H1 (cell line): Measurements from ENCODE around the gene CNGA2. TPM values are rescaled to one million over a fixed set of nuclear protein-coding genes. Genes with fewer than 3 reads are reported as not detected.

Experiments
- CTCF ChIA-PET: fragments of 300-600 bp; sonication (Branson Sonifier 250); formaldehyde crosslinking; loops from one replicate; lab custom pipeline; 2021; ENCODE audit not compliant: partially characterized antibody; lab: Charles Lee
- POLR2A ChIA-PET: fragments of 300-600 bp; sonication (Branson Sonifier 250); formaldehyde crosslinking; loops from one replicate; lab custom pipeline; 2021; ENCODE audit warnings: inconsistent platforms; ENCODE audit not compliant: partially characterized antibody; lab: Charles Lee
- DNase-seq, 2 experiments: peaks; one replicate each; pipeline versions ENCODE4 v3.0.0 to v3.0.0-alpha.2; 2010 to 2022; ENCODE audit warnings: low spot score in 2 of 2, low read depth in 1 of 2, mixed read lengths in 1 of 2
- FAIRE-seq: peaks from 2 replicates; lab custom pipeline; 2011; peaks lifted over from hg19 to GRCh38; lab: Jason Lieb, UNC
- H2AFZ ChIP-seq: 2 replicates; pipeline ENCODE4 v1.8.1; 2012; ENCODE audit warnings: low read length, inconsistent platforms
- H2AK5ac ChIP-seq: 2 replicates; pipeline ENCODE4 v1.6.1; 2013; ENCODE audit warnings: low read depth, low read length
- H2BK120ac ChIP-seq: replicated peaks from 2 replicates; pipeline ENCODE3; 2013; ENCODE audit warnings: low read depth, low read length, inconsistent platforms
- H2BK12ac ChIP-seq: 2 replicates; pipeline ENCODE4 v1.6.1; 2013; ENCODE audit warnings: low read depth, low read length
- H2BK15ac ChIP-seq: 2 replicates; pipeline ENCODE4 v1.6.1; 2013; ENCODE audit warnings: low read length
- H2BK20ac ChIP-seq: 2 replicates; pipeline ENCODE4 v1.6.1; 2013; ENCODE audit warnings: low read length
- H2BK5ac ChIP-seq: 2 replicates; pipeline ENCODE4 v1.6.1; 2013; ENCODE audit warnings: low read depth, low read length
- H3K14ac ChIP-seq: 2 replicates; pipeline ENCODE4 v1.6.1; 2013; ENCODE audit warnings: inconsistent platforms; ENCODE audit not compliant: insufficient read length
- H3K18ac ChIP-seq: 2 replicates; pipeline ENCODE4 v1.6.1; 2013; ENCODE audit warnings: low read length; ENCODE audit errors: extremely low read depth
- H3K23ac ChIP-seq: 2 replicates; pipeline ENCODE4 v1.6.1; 2013; ENCODE audit warnings: inconsistent platforms; ENCODE audit not compliant: insufficient read length
- H3K23me2 ChIP-seq: 2 replicates; pipeline ENCODE4 v1.6.1; 2013; ENCODE audit warnings: low read depth, low read length
- H3K27ac ChIP-seq: 2 replicates; pipeline ENCODE4 v1.6.1; 2011; ENCODE audit warnings: low read depth, low read length, inconsistent platforms
- H3K27me3 ChIP-seq, 4 experiments: replicated peaks in 1 of 4; 1 replicate in 1 of 4; 2 replicates in 3 of 4; pipeline versions ENCODE4 v1.6.1 to v1.8.1; 2011 to 2013; ENCODE audit warnings: low read length in 3 of 4, mild to moderate bottlenecking in 3 of 4, inconsistent platforms in 2 of 4, mixed read lengths in 2 of 4, moderate library complexity in 1 of 4; ENCODE audit not compliant: control insufficient read depth in 3 of 4, insufficient read depth in 3 of 4; ENCODE audit errors: extremely low read depth in 1 of 4
- H3K36me3 ChIP-seq, 4 experiments: 2 replicates each; pipeline versions ENCODE4 v1.6.1 to v1.8.1; 2011 to 2013; ENCODE audit warnings: mild to moderate bottlenecking in 4 of 4, low read length in 3 of 4, moderate library complexity in 2 of 4, control low read depth in 1 of 4, inconsistent platforms in 1 of 4; ENCODE audit not compliant: insufficient read depth in 4 of 4, control insufficient read depth in 2 of 4
- H3K4ac ChIP-seq: replicated peaks from 2 replicates; pipeline ENCODE3; 2013; ENCODE audit warnings: low read length, low read depth, mixed read lengths, inconsistent platforms; ENCODE audit not compliant: insufficient read length
- H3K4me1 ChIP-seq, 4 experiments: replicated peaks in 1 of 4; 1 replicate in 1 of 4; 2 replicates in 3 of 4; pipeline versions ENCODE4 v1.6.1 to v1.8.1; 2011 to 2013; ENCODE audit warnings: low read length in 3 of 4, inconsistent platforms in 2 of 4, mixed read lengths in 1 of 4; ENCODE audit not compliant: insufficient read depth in 4 of 4, control insufficient read depth in 3 of 4
- H3K4me2 ChIP-seq, 2 experiments: 2 replicates each; pipeline versions ENCODE4 v1.6.1 to v1.8.1; 2011 to 2013; ENCODE audit warnings: low read depth in 2 of 2, low read length in 2 of 2, control low read depth in 1 of 2, inconsistent platforms in 1 of 2, mild to moderate bottlenecking in 1 of 2; ENCODE audit not compliant: insufficient read depth in 1 of 2
- H3K4me3 ChIP-seq, 4 experiments: fragments of 200-600, 300-600 bp in 1 of 4; sonication (generic), shearing (Covaris generic), sonication (Bioruptor Twin) in 1 of 4; 2 replicates each; pipeline versions ENCODE4 v1.5.1 to v1.8.1; 2011 to 2016; ENCODE audit warnings: low read length in 4 of 4, low read depth in 3 of 4, control low read depth in 2 of 4, inconsistent platforms in 2 of 4, mild to moderate bottlenecking in 2 of 4, mixed read lengths in 1 of 4, moderate library complexity in 1 of 4; ENCODE audit not compliant: insufficient read depth in 2 of 4; ENCODE audit errors: extremely low read depth in 1 of 4
- H3K56ac ChIP-seq: replicated peaks from 2 replicates; pipeline ENCODE3; 2013; ENCODE audit warnings: low read depth, mild to moderate bottlenecking, mixed read lengths, low read length, inconsistent platforms; ENCODE audit not compliant: insufficient read length
- H3K79me1 ChIP-seq: 2 replicates; pipeline ENCODE4 v1.6.1; 2013; ENCODE audit warnings: low read depth, low read length, control low read depth
- H3K79me2 ChIP-seq, 2 experiments: 2 replicates each; pipeline versions ENCODE4 v1.6.1 to v1.8.1; 2012 to 2013; ENCODE audit warnings: low read length in 2 of 2, mild to moderate bottlenecking in 2 of 2, inconsistent platforms in 1 of 2; ENCODE audit not compliant: insufficient read depth in 2 of 2, control insufficient read depth in 1 of 2
- H3K9ac ChIP-seq, 4 experiments: replicated peaks in 1 of 4; 1 replicate in 1 of 4; 2 replicates in 3 of 4; pipeline versions ENCODE4 v1.6.1 to v1.8.1; 2011 to 2013; ENCODE audit warnings: low read depth in 3 of 4, low read length in 3 of 4, control low read depth in 2 of 4, mild to moderate bottlenecking in 2 of 4, moderate library complexity in 2 of 4, inconsistent platforms in 1 of 4; ENCODE audit errors: extremely low read depth in 1 of 4
- H3K9me3 ChIP-seq, 2 experiments: 2 replicates each; pipeline versions ENCODE4 v1.6.1 to v1.8.1; 2012 to 2013; ENCODE audit warnings: mild to moderate bottlenecking in 2 of 2, moderate library complexity in 2 of 2, control low read depth in 1 of 2, inconsistent platforms in 1 of 2, low read depth in 1 of 2, low read length in 1 of 2, mixed read lengths in 1 of 2; ENCODE audit not compliant: insufficient read depth in 2 of 2
- H4K20me1 ChIP-seq, 2 experiments: replicated peaks in 1 of 2; 2 replicates each; pipeline versions ENCODE3 to v1.8.1; 2011 to 2013; ENCODE audit warnings: inconsistent platforms in 2 of 2, low read length in 2 of 2, mild to moderate bottlenecking in 1 of 2; ENCODE audit not compliant: insufficient read depth in 2 of 2, control insufficient read depth in 1 of 2
- H4K5ac ChIP-seq: 2 replicates; pipeline ENCODE4 v1.6.1; 2013; ENCODE audit warnings: low read length, low read depth, mixed read lengths, inconsistent platforms; ENCODE audit not compliant: insufficient read length
- H4K8ac ChIP-seq: 2 replicates; pipeline ENCODE4 v1.8.0; 2013; ENCODE audit warnings: mild to moderate bottlenecking, moderate library complexity, low read length, inconsistent platforms; ENCODE audit not compliant: insufficient read depth; ENCODE audit errors: extremely low read depth
- H4K91ac ChIP-seq: replicated peaks from 2 replicates; pipeline ENCODE3; 2013; ENCODE audit warnings: low read length, mixed read lengths, inconsistent platforms; ENCODE audit not compliant: insufficient read length
- KDM1A ChIP-seq: fragments of 200-600, 300-600 bp; sonication (generic); IDR thresholded peaks from 2 replicates; pipeline ENCODE4 v1.7.1; 2016; ENCODE audit warnings: mild to moderate bottlenecking, low read length, borderline replicate concordance
- SP2 ChIP-seq: IDR thresholded peaks from 2 replicates; pipeline ENCODE4 v1.6.1; 2012; ENCODE audit warnings: mild to moderate bottlenecking, low read length, inconsistent platforms
- TCF12 ChIP-seq: IDR thresholded peaks from 2 replicates; pipeline ENCODE4 v1.6.1; 2011; ENCODE audit warnings: low read depth, mild to moderate bottlenecking, low read length
- WGBS, 2 experiments: shearing (Covaris generic) in 1 of 2; methylation state at CpG; one replicate each; pipeline versions ENCODE4 v1.1.6 to v1.1.7; 2013 to 2015; ENCODE audit warnings: low lambda C conversion rate in 2 of 2, mixed read lengths in 2 of 2, inconsistent platforms in 1 of 2, low coverage in 1 of 2, missing lambda C conversion rate in 1 of 2; ENCODE audit not compliant: insufficient replicate concordance in 2 of 2, insufficient coverage in 1 of 2, insufficient read length in 1 of 2; ENCODE audit errors: extremely low coverage in 1 of 2, missing lambda C conversion rate in 1 of 2; 5-methylcytosine and 5-hydroxymethylcytosine counted together
- polyA plus RNA-seq, 7 experiments: library from polyadenylated mRNA; depleted of rRNA in 3 of 7; stranded (reverse) in 5 of 7; unstranded in 2 of 7; fragments of >200 nt in 5 of 7; fragments of 200-250 nt in 2 of 7; gene quantifications; 1 replicate in 5 of 7; 2 replicates in 1 of 7; 4 replicates in 1 of 7; pipeline versions ENCODE4 v1.2.1 to v1.2.3, GENCODE V29; 2011 to 2013; ENCODE audit warnings: missing spikeins in 2 of 7, mixed read lengths in 2 of 7
- total RNA-seq: library from RNA; stranded (reverse); fragmentation: NEBNext Ultra II Directional; extraction: Animal tissue kit (Norgen Biotek cat#: 25700); gene quantifications from 2 replicates; pipeline ENCODE4 v1.2.1, GENCODE V29; 2021

The CNGA2 gene
- total and polyA plus RNA-seq, 2 of the 8 experiments (the other 6 are each of a cell fraction or from before 2014, with no cell fraction given) = not detected

GRCh38 chrX:151723156-151723760 lies 11.3 kb upstream of the CNGA2 start:
- H2BK120ac ChIP-seq = no peak overlapping the region
- no peak overlapping the region for H3K14ac ChIP-seq
- no peak overlapping the region for H3K4ac ChIP-seq
- no peaks in the 10 kb centered on the region for H3K36me3 ChIP-seq
- H4K5ac ChIP-seq = no peak overlapping the region
- H2AFZ ChIP-seq = no peak overlapping the region; the same call in 1 of the 2 replicates
- H3K79me1 ChIP-seq = no peaks in the 10 kb centered on the region
- no peak overlapping the region for H3K23ac ChIP-seq
- no peak overlapping the region for H2BK5ac ChIP-seq
- H3K4me2 ChIP-seq = no peak overlapping the region
- no peak for DNase-seq
- H3K9ac ChIP-seq = no peak overlapping the region
- H2AK5ac ChIP-seq = no peak overlapping the region
- CTCF ChIA-PET = interaction anchor here (0.6 to 2.0 kb wide), 11 partner anchors 9 to 919 kb away, joined by 3 to 9 read pairs (median 3); no protein-coding TSS in a partner anchor
- no peak overlapping the region for H4K91ac ChIP-seq
- H3K9me3 ChIP-seq = no peaks in the 10 kb centered on the region
- H4K8ac ChIP-seq = no peak overlapping the region
- H3K18ac ChIP-seq = no peak overlapping the region; the same call in 1 of the 2 replicates
- no peaks in the 10 kb centered on the region for H3K23me2 ChIP-seq
- no peaks in the 10 kb centered on the region for H4K20me1 ChIP-seq
- 0 out of 2 replicates have a peak overlapping the region, but pooled peaks have one; percentile 8 for H2BK15ac ChIP-seq
- POLR2A ChIA-PET = no interaction called here
- H3K4me1 ChIP-seq = peaks cover 0 to 6% (median 4%) of the 10 kb centered on the region in 4 experiments; a peak in 2 of 7 replicates
- no peak overlapping the region for H2BK20ac ChIP-seq
- peaks cover 0 to 4% (median 0%) of the 10 kb centered on the region in 4 experiments; a peak in 3 of 7 replicates for H3K27me3 ChIP-seq
- H3K79me2 ChIP-seq = no peaks in the 10 kb centered on the region
- no peak overlapping the region for H3K56ac ChIP-seq
- H2BK12ac ChIP-seq = no peak overlapping the region
- no peak overlapping the region for H3K4me3 ChIP-seq
- 90% methylated on average over 4 of the region's 7 CpGs; no CpG with 5 or more reads in 1 of the 2 experiments for WGBS, 2 experiments
- no peak for FAIRE-seq
- no peak overlapping the region for H3K27ac ChIP-seq
- TF ChIP-seq SP2 (no peak), KDM1A (no peak), TCF12 (no peak)
